GF-D8 (cell line): ENCODE measurements around the gene GANC.

Experiments
- DNase-seq: peaks from one replicate; lab custom pipeline; 2025; lab: John Stamatoyannopoulos, UW

Gene GANC

DNA sequence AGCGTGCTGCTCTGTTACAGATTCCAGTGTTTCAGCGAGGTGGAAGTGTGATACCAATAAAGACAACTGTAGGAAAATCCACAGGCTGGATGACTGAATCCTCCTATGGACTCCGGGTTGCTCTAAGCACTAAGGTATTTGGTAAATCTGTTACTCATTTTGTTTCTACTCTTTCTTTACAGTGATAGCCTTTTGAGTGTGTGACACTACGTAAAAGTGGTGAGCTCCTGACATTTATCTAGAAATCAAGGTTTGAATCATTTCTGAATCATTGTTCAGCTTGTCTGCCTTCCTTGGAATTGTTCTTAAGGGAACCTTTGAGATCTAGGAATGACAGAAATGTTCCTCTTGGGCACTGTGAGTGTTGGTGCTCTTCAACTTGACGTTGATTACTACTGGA, 75.1 kb downstream of the GANC start:
- no peak for DNase-seq

- no peak for DNase-seq
Observed at GRCh38 chr15:42349186-42349585, 76.2 kb downstream of the GANC start.

GRCh38 chr15:42352401-42352800, 79.4 kb downstream of the GANC start:
- no peak for DNase-seq

- DNase-seq: no peak
Observed at GRCh38 chr15:42353061-42353460, 80.1 kb downstream of the GANC start.

DNA sequence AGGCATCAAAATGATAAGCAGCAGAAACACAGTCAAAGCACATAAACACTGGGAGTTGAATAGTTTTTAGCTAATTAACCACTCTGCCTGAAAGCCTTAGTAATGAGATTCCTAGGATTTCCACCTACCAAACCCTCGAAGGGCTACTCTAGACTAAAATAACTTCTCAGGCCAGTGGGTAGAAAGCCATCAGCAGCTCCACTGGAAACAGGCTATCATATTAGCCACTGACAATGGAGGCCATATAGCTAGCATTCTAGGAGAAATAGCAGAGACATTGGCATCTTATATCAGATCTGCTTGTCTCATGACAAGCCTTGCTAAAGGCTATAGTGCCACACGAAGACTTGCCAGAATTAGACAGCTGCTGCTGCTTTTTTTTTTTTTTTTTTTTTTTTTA, 81.8 kb downstream of the GANC start:
- no peak for DNase-seq

GRCh38 chr15:42355291-42355690, 82.3 kb downstream of the GANC start:
- no peak for DNase-seq

DNA sequence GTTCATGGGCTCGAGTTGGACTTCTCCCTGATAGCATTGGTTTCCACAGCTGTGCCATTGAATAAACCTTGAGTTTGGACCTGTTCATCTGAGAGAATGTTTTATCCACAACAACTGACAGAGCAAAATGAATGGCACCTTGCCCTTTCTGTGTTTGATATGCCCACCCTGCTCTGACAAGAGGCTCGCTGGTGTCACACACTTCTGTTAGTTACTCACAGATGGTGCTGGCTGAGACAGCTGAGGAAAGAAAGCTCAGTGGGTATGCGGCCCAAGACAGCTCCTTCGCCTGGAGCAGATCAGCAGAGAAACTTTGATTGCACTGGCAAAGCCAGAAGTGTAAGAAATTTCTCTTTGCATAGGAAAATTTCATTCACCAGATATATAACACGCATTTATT, 83.8 kb downstream of the GANC start:
- no peak for DNase-seq

DNA sequence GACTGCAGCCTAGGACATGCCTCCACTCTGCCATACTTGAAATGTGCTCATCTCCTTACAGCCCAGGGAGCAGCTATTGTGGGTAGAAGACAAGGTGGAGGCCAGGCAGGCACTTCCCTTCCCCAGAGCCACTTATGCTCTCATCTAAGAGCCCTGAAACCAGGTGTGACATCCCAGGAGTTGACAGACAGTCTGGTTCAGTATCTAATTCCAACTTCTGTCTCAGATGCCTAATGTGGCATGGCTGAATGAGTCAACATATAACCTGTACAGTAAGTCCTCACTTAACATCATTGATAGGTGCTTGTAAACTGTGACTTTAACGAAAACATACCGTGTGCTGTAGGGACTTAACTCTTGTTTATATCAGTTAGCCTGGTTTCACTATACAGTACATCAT, 85.1 kb downstream of the GANC start:
- DNase-seq: no peak

DNA sequence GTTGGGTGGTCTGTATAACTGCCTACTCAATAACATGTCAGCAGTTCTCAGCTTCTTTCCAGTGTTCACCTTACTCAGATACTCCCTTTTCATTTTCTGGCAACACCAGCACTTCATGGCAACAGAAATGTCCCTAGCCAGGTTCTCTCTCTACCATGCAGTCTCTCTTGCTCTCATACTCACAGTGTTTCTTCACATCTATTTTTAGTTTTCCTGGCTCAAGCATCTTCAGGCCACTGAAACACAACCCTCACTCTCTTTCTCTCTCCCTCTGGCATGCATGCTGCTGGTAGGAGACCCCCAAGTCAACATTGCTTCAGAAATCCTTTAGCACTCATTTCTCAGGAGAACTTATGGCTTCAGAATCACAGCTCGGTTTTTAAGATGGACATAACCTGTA, 86.2 kb downstream of the GANC start, which contains the start of gene CAPN3:
TSS of gene CAPN3 (plus strand) at position 253 of the 400 bp plus-strand sequence. CDS start 305 bp downstream, outside the sequence.
- no peak for DNase-seq

DNA sequence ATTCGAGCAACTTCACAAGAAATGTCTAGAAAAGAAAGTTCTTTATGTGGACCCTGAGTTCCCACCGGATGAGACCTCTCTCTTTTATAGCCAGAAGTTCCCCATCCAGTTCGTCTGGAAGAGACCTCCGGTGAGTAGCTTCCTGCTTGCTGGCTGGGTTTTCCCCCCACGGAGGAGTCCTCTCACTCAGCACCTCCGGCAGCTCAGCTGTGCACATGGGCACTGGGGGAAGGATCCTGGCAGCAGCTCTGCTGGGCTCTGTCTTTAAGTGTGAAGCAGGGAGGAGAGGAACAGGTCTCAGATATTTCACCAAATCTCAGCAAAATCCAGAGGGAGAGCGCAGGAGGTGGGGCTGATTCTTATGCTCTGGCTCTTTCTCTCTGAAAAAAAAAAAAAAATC, 87.0 kb downstream of the GANC start:
- DNase-seq: no peak

DNA sequence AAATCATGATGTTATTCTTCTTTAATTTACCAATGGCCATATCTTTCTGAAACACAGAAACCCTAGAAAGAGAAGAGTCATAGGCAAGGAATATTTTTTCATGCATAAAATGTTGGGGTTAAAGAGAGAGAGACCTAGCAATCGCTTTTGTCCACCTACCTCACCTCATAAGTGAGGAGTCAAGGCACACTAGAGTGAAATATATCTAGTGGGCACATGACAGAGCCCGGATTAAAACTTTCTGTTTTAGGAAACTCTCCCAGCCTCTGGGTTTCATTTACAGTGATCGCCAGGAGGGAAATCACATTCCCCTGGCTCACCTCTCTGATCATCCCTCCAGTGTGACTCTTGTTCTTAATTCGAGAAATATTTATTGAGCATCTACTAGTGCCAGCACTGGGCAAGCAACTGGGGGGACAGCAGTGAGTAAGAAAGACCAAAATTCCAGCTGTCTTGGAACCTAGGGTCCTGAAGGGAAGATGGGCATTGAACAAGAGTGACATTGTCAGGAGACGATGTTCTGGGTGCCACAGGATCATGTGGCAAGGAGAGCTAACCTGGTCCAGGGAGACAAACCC, 87.6 kb downstream of the GANC start:
- DNase-seq: no peak

DNA sequence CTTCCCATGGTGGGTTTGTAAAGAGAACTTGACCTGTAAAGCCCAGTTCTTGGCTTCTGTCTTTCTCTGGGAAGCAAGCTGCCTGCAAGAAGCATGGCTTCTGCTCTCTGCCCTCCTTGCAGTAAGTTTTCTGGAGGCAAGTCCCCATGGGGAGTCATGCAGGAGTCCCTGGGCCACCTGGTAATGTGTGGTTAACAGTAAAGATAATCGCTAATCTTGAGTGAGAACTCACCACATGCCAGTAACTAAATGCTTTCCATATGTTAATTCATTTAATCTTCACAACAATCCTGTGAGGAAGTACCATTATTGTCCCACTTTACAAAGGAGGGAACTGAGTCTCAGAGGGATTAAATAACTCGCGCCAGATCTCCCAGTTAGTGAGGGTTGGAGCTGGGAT, 90.5 kb downstream of the GANC start:
- no peak for DNase-seq

- no peak for DNase-seq
Observed at GRCh38 chr15:42363942-42364341, 90.9 kb downstream of the GANC start.

- DNase-seq: no peak
Observed at GRCh38 chr15:42364529-42364928, 91.5 kb downstream of the GANC start.

- DNase-seq: peak; percentile 33
Observed at GRCh38 chr15:42365921-42366550, 93.0 kb downstream of the GANC start.

GRCh38 chr15:42367041-42367440, 94.0 kb downstream of the GANC start:
- peak; percentile 70 for DNase-seq

DNA sequence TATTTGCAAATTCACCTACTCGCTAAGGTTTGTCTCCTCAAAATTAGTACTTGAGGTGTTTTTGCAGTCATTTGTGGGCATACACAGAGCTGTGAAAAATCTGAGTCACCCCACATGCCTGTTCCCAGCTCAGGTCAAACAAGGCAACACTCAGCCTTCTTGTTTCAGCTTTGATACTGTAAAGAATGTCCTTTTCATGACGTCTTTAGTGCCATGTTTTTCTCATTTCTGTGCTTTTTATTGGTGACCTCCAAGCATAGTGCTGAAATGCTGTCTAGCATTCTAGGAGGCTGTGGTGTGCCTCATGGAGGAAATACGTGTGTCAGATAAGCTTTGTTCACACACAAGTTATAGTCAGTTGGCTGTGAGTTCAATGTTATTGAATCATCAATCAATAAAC, 95.1 kb downstream of the GANC start:
- no peak for DNase-seq

- DNase-seq: no peak
Observed at GRCh38 chr15:42371096-42371495, 98.1 kb downstream of the GANC start.

DNA sequence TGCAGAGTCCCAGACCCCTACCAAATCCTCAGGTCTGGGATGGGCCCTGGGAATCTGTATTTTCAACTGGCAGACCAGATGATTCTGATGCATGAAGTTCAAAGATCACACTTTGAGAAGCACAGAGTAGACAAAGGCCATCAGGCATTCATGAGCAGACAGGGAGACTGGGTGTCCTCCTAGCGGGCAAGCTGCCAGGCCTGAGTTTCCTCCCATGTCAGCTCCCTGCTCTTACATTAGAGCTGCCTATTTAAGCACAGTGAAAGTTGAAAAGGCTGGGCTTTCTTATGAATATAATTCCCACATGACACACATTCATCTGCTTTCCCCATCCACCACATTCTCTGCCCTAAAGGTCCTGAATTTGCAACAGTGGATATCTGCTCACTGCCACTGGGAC, 100.3 kb downstream of the GANC start:
- DNase-seq: no peak

- no peak for DNase-seq
Observed at GRCh38 chr15:42373936-42374335, 100.9 kb downstream of the GANC start.

DNA sequence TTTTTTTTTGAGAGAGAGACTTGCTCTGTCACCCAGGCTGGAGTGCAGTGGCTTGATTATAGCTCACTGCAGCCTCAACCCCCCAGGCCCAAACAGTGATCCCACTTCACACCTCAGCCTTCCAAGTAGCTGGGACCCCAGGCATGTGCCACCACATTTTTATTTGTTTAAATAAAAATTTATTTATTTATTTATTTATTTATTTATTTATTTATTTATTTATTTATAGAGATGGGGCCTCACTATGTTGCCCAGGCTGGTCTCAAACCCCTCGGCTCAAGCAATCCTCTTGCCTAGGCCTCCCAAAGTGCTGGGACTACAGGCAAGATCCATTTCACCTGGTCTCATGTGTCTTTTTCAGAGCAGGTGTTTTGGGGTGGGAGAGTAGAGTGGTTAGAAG, 101.8 kb downstream of the GANC start:
- no peak for DNase-seq

DNA sequence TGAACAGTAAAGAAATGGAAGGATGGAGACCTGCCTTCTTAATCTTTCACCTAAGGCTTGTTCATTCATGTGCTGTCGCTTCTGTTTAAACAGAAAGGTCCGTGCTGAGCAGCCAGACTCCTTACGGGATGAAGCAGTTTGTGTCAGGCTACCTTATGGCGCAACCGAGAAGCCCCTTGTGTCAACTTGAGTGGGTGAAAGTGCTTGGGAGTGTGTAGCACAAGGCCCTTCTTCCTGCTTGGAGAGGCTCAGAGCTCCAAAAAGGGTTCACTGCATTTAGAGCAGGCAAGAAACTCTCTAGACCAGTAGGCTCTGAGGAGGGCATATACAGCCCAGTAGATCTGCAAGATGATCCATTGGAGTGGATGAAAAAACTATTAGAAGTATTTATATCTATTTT, 102.3 kb downstream of the GANC start:
- no peak for DNase-seq

DNA sequence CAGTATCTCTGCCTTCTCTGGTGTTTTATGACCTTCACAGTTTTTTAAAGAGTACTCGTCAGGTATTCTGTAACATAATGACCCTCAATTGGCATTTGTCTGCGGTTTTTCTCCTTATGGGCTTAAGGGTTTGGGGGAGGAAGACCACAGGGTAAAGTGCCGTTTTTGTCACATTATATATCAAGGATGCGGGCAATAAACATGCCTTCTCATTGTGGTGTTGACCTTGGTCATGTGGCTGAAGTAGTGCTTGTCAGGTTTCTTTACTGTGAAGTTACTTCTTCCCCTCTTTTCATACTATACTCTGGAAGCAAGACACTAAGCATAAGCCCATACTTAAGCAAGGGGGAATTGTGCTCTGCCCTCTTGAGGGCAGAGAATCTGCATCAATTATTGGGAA, 102.9 kb downstream of the GANC start:
- DNase-seq: peak; percentile 13

DNA sequence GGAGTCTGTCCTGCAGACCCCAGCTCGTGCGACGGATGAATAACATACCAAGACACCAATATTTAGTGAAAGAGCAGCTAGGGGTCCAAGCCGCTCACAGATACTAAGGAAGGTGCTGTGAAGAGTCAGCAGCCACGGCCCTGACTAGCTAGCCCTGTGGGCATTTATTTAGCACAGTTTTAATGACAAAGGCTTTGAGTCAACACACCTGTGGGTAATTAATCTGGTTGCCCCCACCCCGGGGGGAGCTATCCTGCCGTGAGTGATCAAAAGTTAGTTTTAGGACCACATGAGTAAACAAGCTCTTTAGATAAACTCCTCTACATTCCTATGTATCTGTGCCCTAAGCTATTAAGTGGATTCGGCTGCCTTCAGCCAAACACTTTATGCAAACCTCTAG, 105.0 kb downstream of the GANC start:
- DNase-seq: no peak
